ENCODE data around the gene KCNK3. TPM values are rescaled to one million over a fixed set of nuclear protein-coding genes. Genes with fewer than 3 reads are reported as not detected.
A peak's percentile ranks its signal among the peaks of the same experiment; 100 is the strongest.

Gene KCNK3
- total RNA-seq, 1 experiment from 2014 or later = 0.09 TPM

- no peak overlapping the region for H2BK12ac ChIP-seq (ENCODE audit: insufficient read length, low read depth, low read length)
- H2AK5ac ChIP-seq (ENCODE audit: insufficient read length, low read length) = no peak overlapping the region
- no peak overlapping the region for H2BK15ac ChIP-seq (ENCODE audit: low read depth, low read length)
- H4K91ac ChIP-seq (ENCODE audit: insufficient read length, low read depth, low read length) = no peak overlapping the region
- H2BK20ac ChIP-seq (ENCODE audit: low read depth, low read length, poor library complexity, severe bottlenecking) = no peak overlapping the region
- H3K36me3 Mint-ChIP-seq (ENCODE audit: insufficient read depth in 1 of 3, low read depth in 3 of 3) = no peaks in the 10 kb centered on the region
- no peaks in the 10 kb centered on the region for H3K79me2 ChIP-seq (ENCODE audit: insufficient read depth, low read length)
- H3K4me1 Mint-ChIP-seq = peaks cover 32 to 51% of the 10 kb centered on the region in 2 experiments
- DNase-seq = peak; percentile 19
- no peaks in the 10 kb centered on the region for H4K20me1 ChIP-seq (ENCODE audit: control insufficient read depth, insufficient read depth, insufficient read length)
- TF ChIP-seq, protein P1, sequence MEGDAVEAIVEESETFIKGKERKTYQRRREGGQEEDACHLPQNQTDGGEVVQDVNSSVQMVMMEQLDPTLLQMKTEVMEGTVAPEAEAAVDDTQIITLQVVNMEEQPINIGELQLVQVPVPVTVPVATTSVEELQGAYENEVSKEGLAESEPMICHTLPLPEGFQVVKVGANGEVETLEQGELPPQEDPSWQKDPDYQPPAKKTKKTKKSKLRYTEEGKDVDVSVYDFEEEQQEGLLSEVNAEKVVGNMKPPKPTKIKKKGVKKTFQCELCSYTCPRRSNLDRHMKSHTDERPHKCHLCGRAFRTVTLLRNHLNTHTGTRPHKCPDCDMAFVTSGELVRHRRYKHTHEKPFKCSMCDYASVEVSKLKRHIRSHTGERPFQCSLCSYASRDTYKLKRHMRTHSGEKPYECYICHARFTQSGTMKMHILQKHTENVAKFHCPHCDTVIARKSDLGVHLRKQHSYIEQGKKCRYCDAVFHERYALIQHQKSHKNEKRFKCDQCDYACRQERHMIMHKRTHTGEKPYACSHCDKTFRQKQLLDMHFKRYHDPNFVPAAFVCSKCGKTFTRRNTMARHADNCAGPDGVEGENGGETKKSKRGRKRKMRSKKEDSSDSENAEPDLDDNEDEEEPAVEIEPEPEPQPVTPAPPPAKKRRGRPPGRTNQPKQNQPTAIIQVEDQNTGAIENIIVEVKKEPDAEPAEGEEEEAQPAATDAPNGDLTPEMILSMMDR (conservative IDR thresholded peaks at IDR 0.05) = no peak
- H3K4ac ChIP-seq (ENCODE audit: low read depth, low read length) = no peak overlapping the region
- no peak overlapping the region for H3K4me3 Mint-ChIP-seq
- peaks cover 29% of the 10 kb centered on the region for H3K27me3 Mint-ChIP-seq (ENCODE audit: low read depth)
- no peak overlapping the region for H3K18ac ChIP-seq (ENCODE audit: insufficient read length, low read depth, low read length)
- no peaks in the 10 kb centered on the region for H3K79me1 ChIP-seq (ENCODE audit: insufficient read depth, low read depth, low read length, poor library complexity, severe bottlenecking)
- no peak overlapping the region for H2BK120ac ChIP-seq (ENCODE audit: low read depth, low read length, poor library complexity, severe bottlenecking)
- H3T11ph ChIP-seq (ENCODE audit: low read length) = no peak overlapping the region
- no peaks in the 10 kb centered on the region for H3K27me3 ChIP-seq (ENCODE audit: insufficient read depth, low read length)
- no peak overlapping the region for H2AFZ ChIP-seq (ENCODE audit: low read length)
- H3K27ac ChIP-seq (ENCODE audit: insufficient read length, low read depth, low read length) = no peak overlapping the region
- no peak overlapping the region for H4K5ac ChIP-seq (ENCODE audit: insufficient read length, low read depth, low read length)
- H3K9me3 ChIP-seq (ENCODE audit: control insufficient read depth, low read depth, low read length) = no peaks in the 10 kb centered on the region
- no peak overlapping the region for H3K23ac ChIP-seq (ENCODE audit: insufficient read length, low read depth, low read length)
- H3K56ac ChIP-seq (ENCODE audit: insufficient read length, low read depth, low read length) = no peak overlapping the region
- WGBS (ENCODE audit: extremely low coverage, insufficient read length, low lambda C conversion rate) = no CpG with 5 or more reads among the region's 13 CpGs
- no peak overlapping the region for H3K9ac ChIP-seq (ENCODE audit: extremely low read depth, insufficient read length, low read length)
- H3K23me2 ChIP-seq (ENCODE audit: insufficient read length, low read depth, low read length, poor library complexity, severe bottlenecking) = no peaks in the 10 kb centered on the region
- H2BK5ac ChIP-seq (ENCODE audit: insufficient read length, low read length) = no peak overlapping the region
- H3K9me3 Mint-ChIP-seq = no peaks in the 10 kb centered on the region
- H3K4me1 ChIP-seq (ENCODE audit: insufficient read depth, low read length) = peaks cover 3% of the 10 kb centered on the region; the same call in 1 of the 2 replicates
- H3K14ac ChIP-seq (ENCODE audit: insufficient read depth, low read length) = no peak overlapping the region
- H3K27ac Mint-ChIP-seq = no peak overlapping the region
- H3K4me2 ChIP-seq (ENCODE audit: insufficient read depth, insufficient read length, low read length) = no peak overlapping the region
- H4K8ac ChIP-seq (replicated peaks; ENCODE audit: insufficient read length, low read depth, low read length) = no peak overlapping the region
Observed at GRCh38 chr2:26644188-26644835, 48.2 kb upstream of the KCNK3 start.

Measured in H9 (cell line).